Fibroblast of the conjunctiva (primary cell): ENCODE data around the gene NXPH4.

ENCODE experiments used
- DNase-seq: peaks from one replicate; pipeline ENCODE4 v3.0.0-alpha.2; 2010; ENCODE audit warnings: low read depth

NXPH4 gene

DNA sequence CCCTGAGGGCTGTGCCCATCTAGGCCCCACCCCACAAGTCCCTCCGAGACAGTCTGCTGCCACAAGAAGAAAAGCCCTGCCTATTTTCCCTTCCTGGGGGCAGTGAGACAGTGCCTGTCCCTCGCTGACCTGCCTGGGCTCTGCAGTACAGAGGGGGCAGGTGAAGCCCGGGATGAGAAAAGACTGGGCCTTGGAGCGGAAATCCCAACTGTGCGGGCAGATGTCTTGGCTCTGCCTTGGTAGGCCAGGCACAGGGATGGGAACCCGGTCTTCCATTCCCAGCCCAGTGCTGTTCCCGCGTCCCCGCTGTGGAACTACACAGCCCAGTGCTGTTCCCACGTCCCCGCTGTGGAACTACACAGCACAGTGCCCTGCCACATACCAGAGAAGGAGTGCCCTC lies 12.8 kb upstream of the NXPH4 start:
- no peak for DNase-seq

DNA sequence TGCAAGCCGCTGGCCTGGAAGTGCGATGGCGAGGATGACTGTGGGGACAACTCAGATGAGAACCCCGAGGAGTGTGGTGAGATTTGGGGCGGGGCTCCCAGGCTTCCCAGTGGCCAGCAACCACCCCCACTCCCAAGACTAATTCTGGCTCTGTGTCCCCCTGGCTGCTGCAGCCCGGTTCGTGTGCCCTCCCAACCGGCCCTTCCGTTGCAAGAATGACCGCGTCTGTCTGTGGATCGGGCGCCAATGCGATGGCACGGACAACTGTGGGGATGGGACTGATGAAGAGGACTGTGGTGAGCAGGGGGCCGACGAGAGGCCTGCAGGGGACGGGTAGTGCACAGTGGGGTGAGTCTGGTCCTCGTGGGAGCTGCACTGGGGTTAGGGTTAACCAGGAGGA lies 12.1 kb upstream of the NXPH4 start:
- DNase-seq: no peak

GRCh38 chr12:57205186-57205585 lies 11.4 kb upstream of the NXPH4 start:
- DNase-seq: no peak

GRCh38 chr12:57205931-57206330 lies 10.7 kb upstream of the NXPH4 start:
- no peak for DNase-seq

- DNase-seq: no peak
These were observed 8.6 kb upstream of the NXPH4 start for GRCh38 chr12:57207731-57208630.

GRCh38 chr12:57208631-57209282 lies 7.8 kb upstream of the NXPH4 start:
- no peak for DNase-seq

DNA sequence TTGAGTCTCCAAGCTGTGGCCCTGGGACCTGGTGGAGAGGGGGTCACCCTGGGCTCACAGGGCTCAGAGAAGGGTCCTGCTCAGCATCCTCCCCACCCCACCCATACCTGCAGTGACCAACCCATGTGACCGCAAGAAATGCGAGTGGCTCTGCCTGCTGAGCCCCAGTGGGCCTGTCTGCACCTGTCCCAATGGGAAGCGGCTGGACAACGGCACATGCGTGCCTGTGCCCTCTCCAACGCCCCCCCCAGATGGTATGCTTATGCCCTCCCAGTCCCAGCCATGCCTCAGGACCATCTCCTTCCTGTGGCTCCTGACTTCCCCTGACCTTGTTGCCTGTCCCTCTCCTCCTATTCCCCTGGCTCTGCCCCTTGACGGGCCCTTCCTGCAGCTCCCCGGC lies 6.7 kb upstream of the NXPH4 start:
- DNase-seq: no peak

- DNase-seq: no peak
These were observed 6.1 kb upstream of the NXPH4 start for GRCh38 chr12:57210461-57210860.

- DNase-seq: no peak
These were observed 5.5 kb upstream of the NXPH4 start for GRCh38 chr12:57210926-57211692.

- DNase-seq: no peak
These were observed 4.5 kb upstream of the NXPH4 start for GRCh38 chr12:57211791-57212700.

GRCh38 chr12:57212701-57213057 lies 3.9 kb upstream of the NXPH4 start:
- DNase-seq: no peak

GRCh38 chr12:57213058-57213715 lies 3.4 kb upstream of the NXPH4 start:
- peak; percentile 84 for DNase-seq

DNA sequence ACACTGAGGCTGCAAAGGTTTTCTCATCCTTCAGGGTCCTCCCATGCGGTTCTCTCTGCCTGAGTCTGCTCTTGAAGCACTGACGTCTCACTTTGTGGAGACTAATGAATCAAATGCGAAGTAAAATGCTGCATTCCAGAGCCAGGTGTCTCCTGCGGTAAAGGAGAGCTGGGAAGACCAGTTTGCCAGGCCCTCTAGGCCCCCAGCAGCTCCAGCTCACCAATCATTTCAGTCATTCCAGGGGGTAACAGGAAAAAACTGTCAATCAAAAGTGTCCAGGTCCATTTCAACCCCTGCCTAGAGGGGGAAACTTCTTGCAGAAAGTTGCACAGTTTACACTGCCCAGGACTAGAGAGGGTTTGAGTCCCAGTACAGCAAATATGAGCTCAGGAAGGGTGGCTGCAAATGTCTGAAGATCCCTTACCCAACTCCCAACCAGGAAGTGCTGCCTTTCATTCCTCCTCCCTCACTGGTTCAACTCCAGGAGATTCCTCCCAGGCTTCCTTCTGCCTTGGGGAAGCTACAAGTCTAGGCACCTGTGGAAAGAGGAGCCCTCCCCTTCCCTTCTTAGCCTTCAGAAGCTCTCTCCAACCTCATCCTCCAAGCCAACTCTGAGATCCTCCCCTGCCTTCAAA lies 2.7 kb upstream of the NXPH4 start:
- no peak for DNase-seq

GRCh38 chr12:57214398-57214781 lies 2.2 kb upstream of the NXPH4 start:
- DNase-seq: peak; percentile 37

DNA sequence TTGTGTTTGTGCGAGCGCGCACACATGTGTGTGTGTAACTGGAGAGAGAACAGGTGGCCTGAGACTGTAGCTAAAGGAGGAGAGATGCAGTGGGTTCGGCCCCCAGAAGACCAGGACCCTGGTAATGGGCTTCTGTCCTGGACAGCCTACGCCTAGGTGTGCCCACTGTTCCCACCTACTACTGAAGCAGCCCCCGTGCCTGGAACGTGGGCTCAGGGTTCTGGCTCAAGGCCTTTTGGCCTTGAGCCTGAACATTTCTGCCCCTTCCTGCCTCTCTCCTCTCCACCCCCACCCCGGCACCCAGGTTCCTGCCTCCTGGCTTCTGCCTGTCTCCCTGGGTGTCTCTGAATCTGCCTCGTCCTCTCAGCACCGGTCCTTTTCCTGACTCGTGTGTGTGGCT lies 1.5 kb upstream of the NXPH4 start:
- no peak for DNase-seq

GRCh38 chr12:57215668-57216013 lies 953 bp upstream of the NXPH4 start:
- DNase-seq: no peak

DNA sequence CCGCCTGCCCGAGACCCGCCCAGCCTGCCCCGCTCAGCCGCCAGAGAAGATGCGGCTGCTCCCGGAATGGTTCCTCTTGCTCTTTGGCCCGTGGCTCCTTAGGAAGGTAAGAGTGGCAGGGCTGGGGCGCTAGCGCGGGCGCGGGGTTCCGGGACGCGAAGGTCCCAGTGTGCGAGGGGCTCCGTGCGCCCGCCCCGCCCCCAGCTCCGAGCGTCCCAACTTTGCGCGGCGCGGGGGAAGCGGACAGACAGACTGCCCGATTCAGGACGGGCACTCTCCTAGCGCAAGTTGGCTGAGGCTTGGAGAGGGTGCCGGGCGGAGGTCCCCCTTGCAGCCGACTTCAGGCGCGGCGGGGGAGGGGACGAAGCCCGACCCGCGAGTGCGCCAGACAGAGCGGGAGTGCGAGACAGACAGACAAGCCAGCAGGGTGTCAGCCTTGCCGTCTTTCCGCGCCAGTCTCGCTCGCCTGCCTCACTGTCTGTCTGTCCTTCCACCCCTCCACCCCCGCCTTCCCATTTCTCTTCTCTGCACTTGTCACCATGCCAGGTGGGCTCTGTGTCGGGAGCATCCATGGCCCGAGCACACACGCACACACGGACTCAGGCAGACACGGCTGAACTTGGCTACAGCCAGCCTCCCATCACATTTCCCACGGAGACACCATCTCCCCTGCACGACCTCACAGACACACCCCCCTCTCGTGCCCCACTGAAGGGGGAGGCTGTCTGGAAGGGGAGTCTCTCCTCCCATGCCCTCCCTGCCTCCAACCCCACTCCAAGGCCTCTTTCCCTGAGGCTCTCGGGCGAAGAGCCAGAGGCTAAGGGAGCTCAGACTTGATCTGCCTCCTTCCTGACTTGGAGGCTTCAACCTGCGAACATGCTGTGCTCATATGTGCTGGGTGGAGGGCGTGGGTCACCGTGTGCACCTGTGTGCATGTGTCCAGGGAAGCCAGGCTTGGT lies 606 bp downstream of the NXPH4 start:
- DNase-seq: no peak

- no peak for DNase-seq
These were observed 1.6 kb downstream of the NXPH4 start for GRCh38 chr12:57218030-57218853.
